Medulla oblongata (tissue), 1 donor: ENCODE data around the gene SH2B2.

Experiments
- DNase-seq: peaks from one replicate; pipeline ENCODE4 v3.0.0-alpha.2; 2015; ENCODE audit errors: extremely low spot score

Gene SH2B2

DNA sequence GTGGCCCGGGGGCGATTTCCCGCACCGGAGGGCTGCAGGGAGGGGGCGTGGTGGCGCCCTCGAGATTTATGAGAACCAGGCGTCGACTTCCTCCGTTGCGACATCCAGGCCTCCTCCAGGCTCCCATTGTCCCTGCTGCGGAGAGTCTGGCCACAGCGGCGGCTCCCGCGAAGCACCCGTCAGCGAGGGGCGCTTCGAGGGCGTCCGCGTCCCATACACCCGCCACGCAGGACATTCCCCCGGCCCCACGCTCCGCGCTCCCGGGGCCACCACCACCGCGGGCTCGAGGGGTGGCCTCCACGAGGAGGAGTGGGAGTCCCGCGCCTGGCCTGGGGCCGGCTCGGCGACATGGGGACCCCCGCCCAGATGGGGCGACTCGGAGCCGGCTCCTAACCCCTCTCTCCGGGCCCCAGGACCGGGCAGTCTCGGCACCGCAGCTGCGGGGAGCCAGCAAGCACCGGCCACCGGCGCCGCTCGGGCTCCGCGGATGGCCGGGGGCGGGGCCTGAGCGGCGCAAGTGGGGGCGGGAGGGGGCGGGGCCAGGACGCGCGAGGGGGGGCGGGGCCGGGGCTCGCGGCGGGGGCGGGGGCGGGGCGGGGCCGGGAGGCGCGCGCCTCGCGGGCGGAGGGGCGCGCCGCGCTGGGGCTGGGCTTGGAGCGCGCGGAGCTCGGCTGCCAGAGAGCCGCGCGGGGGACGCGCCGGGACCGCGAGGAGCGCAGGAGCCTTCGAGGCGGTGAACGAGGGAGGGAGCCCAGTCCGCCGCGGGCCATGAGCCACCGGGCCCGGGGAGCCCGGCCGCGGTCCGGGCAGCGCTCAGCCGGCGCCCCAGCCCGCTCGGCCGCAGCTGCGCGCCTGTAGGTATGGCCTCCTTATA is at the start of gene SH2B2:
SH2B2 (plus strand) TSS at position 632 of the 874 bp plus-strand sequence. CDS start 13,683 bp downstream, outside the sequence.
- peak; percentile 70 for DNase-seq

DNA sequence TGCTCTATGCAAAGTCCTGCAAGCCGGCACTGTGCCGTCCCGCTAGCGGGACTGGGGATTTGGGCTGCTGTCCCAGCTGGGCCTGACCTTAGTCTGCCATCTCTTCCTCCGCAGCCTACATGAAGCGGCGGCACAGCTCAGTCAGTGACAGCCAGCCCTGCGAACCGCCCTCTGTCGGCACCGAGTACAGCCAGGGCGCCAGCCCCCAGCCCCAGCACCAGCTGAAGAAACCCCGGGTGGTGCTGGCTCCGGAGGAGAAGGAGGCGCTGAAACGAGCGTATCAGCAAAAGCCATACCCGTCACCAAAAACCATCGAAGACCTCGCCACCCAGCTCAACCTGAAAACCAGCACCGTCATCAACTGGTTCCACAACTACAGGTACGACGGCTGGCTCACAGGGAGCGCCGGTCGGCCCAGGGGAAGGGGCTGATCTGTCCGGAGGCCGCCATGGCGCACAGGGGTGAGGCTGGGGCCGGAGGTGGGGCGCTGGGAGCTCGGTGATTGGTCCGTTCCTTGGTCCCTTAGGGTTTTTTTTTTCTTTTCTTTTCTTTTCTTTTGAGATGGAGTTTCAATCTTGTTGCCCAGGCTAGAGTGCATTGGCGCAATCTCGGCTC is 47.4 kb upstream of the SH2B2 start:
- DNase-seq = no peak

DNA sequence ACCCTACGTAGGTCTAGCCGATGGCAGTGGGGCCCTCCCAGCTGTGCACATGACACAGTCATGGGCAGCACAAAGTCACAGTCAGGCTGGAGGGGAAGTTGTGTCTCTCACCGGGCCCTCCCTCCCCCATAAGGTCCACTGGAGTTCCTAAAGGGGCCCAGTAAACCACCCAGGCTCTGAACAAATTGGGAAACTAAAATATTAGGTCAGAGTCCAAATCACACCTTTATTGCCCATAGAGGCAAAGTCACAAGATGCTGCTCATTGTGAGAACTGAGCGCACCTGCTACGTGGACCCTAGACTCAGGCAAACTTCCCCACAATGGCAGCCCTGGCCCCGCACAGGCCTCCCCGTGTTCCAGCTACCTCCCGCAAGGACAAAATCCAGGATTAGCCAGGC is 45.2 kb upstream of the SH2B2 start:
- no peak for DNase-seq

DNA sequence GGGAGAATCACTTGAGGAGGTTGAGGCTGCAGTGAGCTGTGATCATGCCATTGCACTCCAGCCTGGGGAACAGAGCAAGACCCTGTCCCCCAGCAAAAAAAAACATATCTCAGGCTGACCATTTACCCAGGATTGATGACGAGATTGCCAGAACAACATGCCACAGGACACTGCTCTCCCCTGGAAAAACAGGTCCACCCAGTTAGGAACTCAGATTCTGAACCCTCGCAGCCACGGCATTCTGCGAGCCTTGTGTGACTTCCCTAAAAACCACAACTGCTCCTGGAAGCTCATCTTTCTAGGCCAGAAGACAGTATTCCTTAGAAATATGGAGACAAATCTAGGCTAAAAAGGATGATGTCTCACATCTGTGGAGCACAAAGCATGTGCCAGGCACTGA is 42.1 kb upstream of the SH2B2 start:
- no peak for DNase-seq

DNA sequence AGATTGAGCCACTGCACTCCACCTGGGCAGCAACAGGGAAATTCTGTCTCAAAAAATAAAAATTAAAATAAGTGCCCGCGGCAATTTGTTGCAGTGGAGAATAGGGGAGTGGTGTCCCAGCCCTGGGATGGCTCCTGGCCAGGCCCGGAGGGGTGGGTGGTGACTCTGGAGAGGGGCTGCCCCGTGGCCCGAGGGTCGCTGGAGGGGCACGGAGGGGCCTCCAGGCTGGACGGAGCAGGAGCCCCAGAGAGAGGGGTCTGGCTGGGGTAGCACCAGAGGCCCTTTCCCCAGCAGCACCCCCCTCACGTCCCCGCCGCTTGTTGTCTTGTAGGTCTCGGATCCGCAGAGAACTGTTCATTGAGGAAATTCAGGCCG is 38.6 kb upstream of the SH2B2 start:
- no peak for DNase-seq

DNA sequence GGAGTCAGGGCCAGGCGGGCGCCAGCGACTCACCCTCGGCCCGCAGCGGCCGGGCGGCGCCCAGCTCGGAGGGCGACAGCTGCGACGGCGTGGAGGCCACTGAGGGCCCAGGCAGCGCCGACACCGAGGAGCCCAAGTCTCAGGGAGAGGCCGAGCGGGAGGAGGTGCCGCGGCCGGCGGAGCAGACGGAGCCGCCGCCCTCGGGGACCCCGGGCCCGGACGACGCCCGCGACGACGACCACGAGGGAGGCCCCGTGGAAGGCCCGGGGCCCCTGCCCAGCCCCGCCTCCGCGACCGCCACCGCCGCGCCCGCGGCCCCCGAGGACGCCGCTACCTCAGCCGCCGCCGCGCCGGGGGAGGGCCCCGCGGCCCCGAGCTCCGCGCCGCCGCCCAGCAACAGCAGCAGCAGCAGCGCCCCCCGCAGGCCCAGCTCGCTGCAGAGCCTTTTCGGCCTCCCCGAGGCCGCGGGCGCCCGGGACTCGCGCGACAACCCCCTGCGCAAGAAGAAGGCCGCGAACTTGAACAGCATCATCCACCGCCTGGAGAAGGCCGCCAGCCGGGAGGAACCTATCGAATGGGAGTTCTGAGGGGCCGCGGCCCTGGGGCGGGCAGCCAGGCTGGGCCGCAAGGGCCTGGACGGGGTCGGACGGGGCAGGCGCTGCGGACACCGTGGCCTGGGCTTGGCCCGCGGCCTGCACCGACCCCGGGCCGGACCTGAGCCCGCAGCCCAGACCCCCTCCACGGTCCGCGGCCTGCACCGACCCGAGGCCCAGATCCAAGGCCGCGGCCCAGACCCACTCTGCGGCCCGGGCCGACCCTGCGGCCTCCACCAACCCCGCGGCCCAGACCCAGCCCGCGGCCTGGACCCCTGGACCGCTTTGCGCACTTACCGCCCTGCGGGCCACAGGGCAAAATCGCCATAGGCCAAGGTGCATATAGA is 37.9 kb upstream of the SH2B2 start:
- DNase-seq = no peak

DNA sequence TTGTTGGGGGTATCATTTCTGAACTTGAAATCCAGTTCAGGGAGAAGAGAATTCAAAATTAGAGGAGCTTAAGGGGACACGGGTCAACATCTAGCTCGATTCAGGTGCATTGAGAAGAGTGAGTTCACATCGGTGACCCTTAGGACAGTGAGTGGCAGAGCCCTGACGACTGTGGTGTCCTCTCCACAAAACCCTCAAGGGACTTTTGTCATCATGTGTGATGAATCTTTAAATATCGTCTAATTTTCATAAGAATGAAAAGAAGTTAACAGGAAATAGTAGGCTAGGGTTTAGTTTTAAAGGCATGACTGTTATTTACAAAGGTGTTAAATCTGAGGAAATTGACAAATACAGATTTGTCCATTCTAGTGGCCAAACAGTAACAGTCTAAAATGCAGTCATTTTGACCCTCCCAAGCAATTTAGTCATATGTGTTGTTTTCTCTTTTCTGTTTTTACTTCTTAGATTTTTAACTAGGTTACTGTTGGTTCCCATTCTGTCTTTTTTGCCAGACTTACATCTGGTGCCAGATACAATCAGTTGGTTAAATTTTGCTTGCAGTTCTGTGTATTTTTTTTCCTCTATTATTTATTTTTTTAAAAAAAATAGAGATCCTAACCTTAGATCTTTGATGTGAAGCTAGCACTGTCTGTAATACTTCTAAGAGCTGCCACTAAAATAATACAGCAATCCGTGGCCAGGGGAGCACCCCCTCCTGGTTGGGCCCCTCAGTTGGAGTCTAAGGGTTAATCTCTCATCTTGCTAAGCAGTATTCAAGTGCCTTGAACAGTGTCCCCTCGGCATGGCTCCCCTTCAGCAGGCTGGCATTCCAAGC is 34.9 kb upstream of the SH2B2 start:
- DNase-seq = no peak

DNA sequence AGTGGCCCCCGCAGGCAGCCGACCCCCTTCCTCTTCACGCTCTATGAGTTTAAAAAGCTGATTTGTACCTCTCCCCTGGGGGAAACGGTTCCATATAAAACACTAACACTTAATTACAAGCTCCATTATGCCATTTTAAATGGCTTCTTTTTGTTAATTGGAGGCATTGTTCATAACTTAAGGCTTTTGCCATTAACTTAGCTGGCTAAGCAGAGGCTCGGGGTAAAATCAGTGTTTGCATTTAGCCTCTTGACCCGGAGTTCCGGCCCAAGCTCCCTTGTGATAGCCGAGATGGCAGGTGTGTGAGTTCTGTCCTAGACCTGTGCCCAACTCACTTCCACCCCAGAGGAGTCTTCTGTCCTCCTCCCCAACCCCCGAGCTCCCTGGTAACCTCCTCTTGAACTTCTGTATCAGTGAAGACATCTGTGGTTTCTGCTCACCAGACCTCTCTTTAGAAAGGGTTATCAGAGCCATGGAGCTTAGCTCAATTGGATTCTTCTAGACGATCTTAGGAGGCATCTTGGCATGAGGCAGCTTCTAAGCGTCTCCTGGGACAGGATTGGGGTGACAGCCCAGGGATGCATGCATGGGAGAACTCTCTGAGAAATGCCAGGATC is 34.2 kb upstream of the SH2B2 start:
- DNase-seq = no peak

DNA sequence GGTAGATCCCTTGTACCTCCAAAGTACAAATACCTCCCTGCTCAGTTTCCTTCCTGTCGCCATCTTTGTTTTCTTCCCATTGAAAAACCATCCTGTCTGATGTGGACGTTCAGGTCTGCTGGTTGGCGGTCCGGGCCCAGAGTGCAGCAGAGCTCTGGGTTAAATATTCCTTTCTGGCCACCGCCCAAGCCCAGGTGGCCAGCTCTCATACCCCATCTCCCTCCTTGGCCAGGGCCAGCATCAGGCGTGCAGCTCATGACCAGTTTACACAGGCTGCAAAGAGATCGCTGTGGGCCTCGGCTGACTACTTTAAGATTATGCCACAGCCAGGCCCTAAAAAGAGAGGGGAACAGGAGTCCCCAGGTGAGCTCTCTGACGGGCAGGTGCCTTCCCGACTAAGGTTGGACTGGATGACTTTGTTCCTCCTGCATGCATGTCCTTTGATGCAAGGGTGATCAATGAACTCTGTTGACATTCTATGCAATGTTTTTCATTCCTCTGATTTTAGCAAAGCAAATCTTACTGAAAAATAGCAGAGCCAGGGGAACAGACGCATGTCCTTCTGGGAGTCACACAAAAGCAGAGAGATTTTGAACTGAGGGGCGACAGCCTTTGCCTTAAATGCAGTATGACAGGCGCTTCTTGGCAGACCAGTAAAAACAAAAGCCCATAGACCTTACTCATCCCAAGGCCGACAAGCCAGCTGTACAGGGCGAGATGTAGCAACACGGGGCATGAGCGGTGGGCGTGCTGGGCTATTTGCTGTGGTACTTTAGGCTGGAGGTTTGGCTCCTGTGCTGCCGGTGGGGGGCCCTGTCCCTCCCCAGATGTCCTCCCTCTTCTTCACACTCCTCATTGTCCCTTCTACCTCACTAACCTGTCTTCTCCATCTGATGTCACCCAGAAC is 33.3 kb upstream of the SH2B2 start:
- no peak for DNase-seq

DNA sequence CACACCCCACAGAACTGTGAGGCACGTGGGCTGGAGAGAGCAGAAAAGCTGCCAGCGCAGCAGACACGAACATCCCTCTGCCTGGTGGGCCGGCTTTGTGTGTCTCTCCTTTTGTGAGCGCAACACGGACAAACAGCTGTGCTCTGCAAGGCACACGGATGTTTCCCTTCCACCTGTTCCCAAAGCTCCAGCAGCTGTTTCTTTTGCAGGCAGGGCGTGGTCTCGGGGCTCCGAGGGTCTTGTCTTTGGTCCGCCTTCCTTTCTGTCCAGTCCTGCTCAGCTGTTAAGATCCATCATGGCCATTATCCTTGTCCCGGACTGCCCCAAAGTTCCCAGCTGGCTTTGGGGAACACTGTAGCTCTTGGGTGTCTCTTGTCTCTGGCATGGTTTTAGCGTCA is 32.7 kb upstream of the SH2B2 start:
- DNase-seq = no peak

DNA sequence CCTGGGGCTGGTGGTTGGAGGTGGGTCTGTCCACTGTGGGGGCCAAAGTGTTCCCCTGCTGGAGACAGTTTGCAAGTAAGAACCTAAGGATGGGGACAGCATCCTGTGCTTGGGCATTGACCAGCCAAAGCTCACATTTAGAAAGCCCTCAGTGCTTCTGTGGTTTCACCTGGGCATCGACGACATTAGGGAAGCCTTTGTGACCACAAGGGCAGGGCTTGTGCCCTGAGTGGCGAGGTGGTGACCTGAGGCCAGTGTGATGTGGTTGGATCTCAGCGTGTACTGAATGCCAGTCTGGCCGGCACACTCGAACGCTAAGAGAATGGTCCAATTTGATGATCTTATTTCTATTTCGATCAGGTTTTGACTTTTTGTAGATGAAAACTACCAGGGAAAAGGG is 32.1 kb upstream of the SH2B2 start:
- DNase-seq = no peak

DNA sequence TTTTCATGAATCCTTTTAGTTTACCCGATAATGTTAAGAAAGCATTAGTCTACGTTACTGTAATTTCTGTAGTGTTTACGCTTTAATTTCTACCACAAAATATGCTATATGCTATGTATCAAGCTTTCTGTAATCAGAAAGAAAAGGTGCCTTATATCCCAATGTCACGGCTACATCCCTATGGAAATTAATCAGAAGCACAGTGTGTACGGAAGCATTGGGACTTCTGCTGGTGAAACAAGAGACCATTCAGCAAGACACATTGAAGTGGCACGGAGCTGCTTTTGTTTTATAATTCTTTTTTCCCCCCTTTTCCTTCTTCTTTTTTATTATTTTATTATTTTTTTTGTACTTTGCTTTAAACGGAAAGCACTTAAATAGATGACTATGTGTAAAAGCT is 31.2 kb upstream of the SH2B2 start:
- peak; percentile 38 for DNase-seq

DNA sequence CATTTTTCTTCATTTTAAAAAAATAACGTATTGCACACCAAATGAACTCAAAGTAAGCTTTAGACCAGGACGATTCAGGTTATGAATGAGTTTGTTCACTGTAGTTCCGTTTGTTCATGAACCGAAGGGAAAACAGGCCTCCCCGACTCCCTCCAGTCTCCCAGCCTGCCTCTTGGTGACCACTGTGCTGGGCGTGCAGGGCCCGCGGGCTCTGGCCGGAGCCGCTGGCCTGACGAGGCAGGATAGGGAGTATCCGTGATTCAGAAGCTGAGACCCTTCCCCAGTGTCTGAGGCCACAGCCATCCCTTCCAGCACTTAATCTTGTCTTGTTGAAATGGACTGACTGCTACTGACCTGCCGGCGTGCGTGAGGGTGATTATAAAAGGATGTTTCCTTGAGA is 30.8 kb upstream of the SH2B2 start:
- DNase-seq = no peak

DNA sequence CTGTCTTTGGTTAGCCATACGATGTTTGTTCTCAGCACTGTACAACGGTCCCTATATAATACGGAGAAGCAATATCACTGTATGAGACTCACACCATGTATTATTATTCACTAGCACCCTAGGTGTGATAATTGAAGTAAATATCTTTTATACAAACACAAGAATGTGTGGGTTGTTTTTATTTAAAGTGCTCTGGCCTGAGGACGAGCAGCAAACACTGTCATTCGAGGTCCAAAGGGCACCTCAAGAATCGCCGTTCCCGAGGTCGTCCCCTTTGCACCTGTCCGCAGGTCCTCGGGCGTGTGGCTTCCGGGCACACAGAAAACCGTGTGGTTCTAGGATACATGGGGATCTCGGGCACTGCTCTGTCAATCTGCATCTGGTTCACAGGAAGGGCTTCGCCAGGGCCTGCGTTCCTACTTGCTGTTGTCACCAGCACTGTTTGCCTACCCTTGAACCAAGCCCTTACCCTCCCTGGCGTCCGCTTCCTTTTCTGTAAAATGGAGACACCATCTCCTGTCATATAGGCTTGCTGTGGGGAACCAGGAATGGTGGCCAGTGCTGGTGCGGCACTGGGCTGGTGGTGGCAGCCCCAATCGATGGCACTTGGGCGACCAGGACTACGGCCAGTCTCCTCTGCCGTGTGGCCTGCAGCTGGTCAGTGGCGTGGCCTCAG is 28.5 kb upstream of the SH2B2 start:
- no peak for DNase-seq

DNA sequence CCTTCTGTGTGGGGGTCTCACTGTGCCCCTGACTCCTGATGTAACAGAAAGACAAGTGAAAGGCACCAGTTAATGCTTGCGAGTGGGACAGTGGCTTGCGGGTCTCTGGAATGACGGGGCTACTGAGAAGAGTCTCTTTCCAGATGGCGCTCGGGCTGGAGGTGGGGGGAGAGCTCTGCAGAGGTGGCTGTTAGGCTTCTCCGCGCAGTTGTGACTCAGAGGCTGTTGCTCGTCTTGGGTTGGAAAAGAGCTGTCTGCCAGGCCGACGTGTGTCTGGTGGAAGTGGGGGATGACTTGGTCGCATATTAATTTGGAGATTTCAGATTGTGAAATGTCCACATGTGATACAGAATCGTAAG is 27.9 kb upstream of the SH2B2 start:
- DNase-seq = no peak

DNA sequence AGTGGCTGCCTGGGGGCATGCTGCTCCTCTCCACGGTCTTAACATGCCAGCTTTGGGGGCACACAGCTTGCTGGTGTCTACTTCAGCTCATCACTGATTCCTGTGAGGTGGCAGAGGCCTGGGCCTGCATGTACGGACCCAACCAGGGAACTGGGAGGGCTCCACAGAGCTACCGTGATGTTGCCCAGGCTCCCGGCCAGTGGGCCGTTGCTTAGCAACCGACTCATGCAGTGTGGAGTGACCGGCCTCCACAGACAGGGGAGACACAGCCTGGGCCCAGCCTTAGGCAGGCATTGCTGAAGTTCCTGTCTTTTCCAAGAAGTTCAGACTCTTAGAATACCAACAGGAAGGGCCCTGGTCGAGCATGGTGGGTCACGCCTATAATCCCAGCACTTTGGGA is 25.8 kb upstream of the SH2B2 start:
- peak; percentile 78 for DNase-seq

DNA sequence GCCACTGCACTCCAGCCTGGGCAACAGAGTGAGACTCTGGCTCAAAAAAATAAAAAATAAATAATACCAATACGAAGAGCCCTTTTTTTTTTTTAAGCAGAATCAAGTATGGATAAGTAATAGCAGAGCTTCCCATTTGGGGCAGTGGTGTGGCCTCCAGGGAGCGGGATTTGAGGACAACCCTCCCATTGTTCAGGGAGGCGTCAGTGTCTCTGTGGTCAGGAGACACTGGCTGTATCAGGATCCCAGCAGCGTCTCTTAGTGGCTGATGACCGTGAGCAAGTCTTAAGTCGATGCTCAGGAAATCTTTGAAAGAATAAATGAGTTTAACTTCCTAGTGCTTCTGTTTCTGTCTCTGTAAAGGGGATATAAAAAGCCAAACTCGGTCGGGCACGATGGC is 25.2 kb upstream of the SH2B2 start:
- peak; percentile 69 for DNase-seq

DNA sequence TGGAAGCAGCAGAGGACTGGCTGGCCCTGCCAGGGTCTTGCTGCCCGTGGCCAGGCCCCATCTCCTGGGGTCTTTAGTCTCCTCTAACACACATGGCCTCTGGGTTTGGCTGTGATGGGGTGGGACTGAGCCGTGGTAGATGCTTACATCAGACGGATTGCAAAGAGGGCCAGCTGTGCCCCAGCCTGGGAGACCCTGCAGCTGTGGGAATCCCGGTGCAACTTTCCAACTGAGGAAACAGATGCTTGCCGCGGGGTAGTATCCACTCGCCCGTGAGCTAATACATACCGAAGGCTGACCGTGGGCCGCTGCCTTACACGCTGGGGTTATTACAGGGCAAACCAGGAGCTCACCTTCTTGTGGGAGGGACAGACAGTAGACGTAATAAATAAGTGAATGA is 24.1 kb upstream of the SH2B2 start:
- no peak for DNase-seq

DNA sequence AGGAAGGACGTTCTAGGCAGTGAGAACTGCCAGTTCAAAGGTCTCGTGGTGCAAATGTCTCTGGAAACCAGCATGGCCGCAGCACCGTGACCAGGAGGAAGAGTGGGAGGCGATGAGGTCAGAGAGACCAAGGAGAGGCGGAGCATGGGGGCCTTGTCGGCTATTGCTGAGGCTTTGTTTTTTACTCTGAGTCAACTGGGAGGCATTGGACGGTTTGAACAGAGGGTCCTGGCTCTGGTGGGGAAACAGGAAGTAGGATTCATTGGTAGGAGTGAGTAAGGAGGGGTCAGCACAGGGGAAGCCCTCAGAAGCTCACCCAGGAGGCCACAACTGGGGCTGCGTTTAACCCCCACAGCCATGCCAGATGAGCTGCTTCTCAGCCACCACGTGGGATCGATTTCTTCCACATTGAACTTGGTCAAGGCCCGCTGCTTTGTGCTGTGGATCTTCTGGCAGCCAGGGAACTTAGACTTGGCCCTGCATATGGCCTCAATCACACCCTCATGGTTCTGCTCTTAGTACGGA is 22.2 kb upstream of the SH2B2 start:
- DNase-seq = no peak
